CD1c-positive myeloid dendritic cell (primary cell): ENCODE measurements around the gene FGGY.
"Not testable (repeated sequence)": the region's sequence is repeated elsewhere in the genome, so short reads cannot be mapped to it uniquely, and the experiment has no call there.

Experiments
- DNase-seq: peaks from one replicate; pipeline ENCODE4 v3.0.0-alpha.2; 2016; ENCODE audit errors: extremely low spot score

The FGGY gene

GRCh38 chr1:59482986-59483385, 186.1 kb downstream of the FGGY start:
- no peak for DNase-seq

- DNase-seq, result peak; percentile 15
Observed at GRCh38 chr1:59484096-59484495, 187.2 kb downstream of the FGGY start.

- DNase-seq, result no peak
Observed at GRCh38 chr1:59485171-59485570, 188.3 kb downstream of the FGGY start.

- no peak for DNase-seq
Observed at GRCh38 chr1:59485949-59486348, 189.1 kb downstream of the FGGY start.

- DNase-seq, result no peak
Observed at GRCh38 chr1:59486615-59487014, 189.7 kb downstream of the FGGY start.

- no peak for DNase-seq
Observed at GRCh38 chr1:59487335-59488031, 190.6 kb downstream of the FGGY start.

- DNase-seq, result no peak
Observed at GRCh38 chr1:59492500-59492899, 195.6 kb downstream of the FGGY start.

- DNase-seq, result peak; percentile 26
Observed at GRCh38 chr1:59494145-59494833, 197.4 kb downstream of the FGGY start.

GRCh38 chr1:59496156-59496555, 199.3 kb downstream of the FGGY start:
- not testable (repeated sequence) for DNase-seq

- DNase-seq, result no peak
Observed at GRCh38 chr1:59497616-59498015, 200.7 kb downstream of the FGGY start.

- peak; percentile 77 for DNase-seq
Observed at GRCh38 chr1:59498640-59499039, 201.7 kb downstream of the FGGY start.

- DNase-seq, result no peak
Observed at GRCh38 chr1:59499273-59499942, 202.5 kb downstream of the FGGY start.

- no peak for DNase-seq
Observed at GRCh38 chr1:59499943-59500569, 203.2 kb downstream of the FGGY start.

- peak; percentile 58 for DNase-seq
Observed at GRCh38 chr1:59500950-59501742, 204.3 kb downstream of the FGGY start.

GRCh38 chr1:59502009-59502691, 205.3 kb downstream of the FGGY start:
- no peak for DNase-seq

- no peak for DNase-seq
Observed at GRCh38 chr1:59504276-59504675, 207.4 kb downstream of the FGGY start.

- DNase-seq, result no peak
Observed at GRCh38 chr1:59505596-59506028, 208.7 kb downstream of the FGGY start.

- peak; percentile 91 for DNase-seq
Observed at GRCh38 chr1:59506952-59507351, 210.1 kb downstream of the FGGY start.

GRCh38 chr1:59509341-59509875, 212.5 kb downstream of the FGGY start:
- DNase-seq, result no peak

GRCh38 chr1:59510249-59510648, 213.4 kb downstream of the FGGY start:
- no peak for DNase-seq
